Activated T-helper 17 cell treated with anti-CD3 and anti-CD28 coated beads, Interleukin-2, amount 50 U/mL, for 72 hours (primary cell): Measurements from ENCODE around the gene AHSA1. TPM values are rescaled to one million over a fixed set of nuclear protein-coding genes. Genes with fewer than 3 reads are reported as not detected.
A peak's percentile ranks its signal among the peaks of the same experiment; 100 is the strongest.

ENCODE experiments used
- ATAC-seq: fragments of 150-1000 bp; cut with Tn5 transposase; replicated peaks from 2 replicates; pipeline ENCODE4 v1.10.0; 2021; ENCODE audit warnings: mild to moderate bottlenecking, moderate library complexity
- H3K27ac Mint-ChIP-seq: one replicate; pipeline ENCODE4 v1.8.0; 2022; ENCODE audit warnings: mixed read lengths
- H3K27me3 Mint-ChIP-seq: one replicate; pipeline ENCODE4 v1.8.0; 2022; ENCODE audit warnings: mixed read lengths
- H3K36me3 Mint-ChIP-seq: one replicate; pipeline ENCODE4 v1.8.0; 2022; ENCODE audit warnings: low read depth, mild to moderate bottlenecking, mixed read lengths
- H3K4me1 Mint-ChIP-seq: one replicate; pipeline ENCODE4 v1.8.0; 2022; ENCODE audit warnings: mixed read lengths
- H3K4me3 Mint-ChIP-seq: one replicate; pipeline ENCODE4 v1.8.0; 2022; ENCODE audit warnings: mild to moderate bottlenecking, mixed read lengths
- H3K9me3 Mint-ChIP-seq: one replicate; pipeline ENCODE4 v1.8.0; 2022; ENCODE audit warnings: mixed read lengths
- total RNA-seq, 2 donors: library from RNA; stranded (reverse); gene quantifications; one replicate each; pipeline ENCODE4 v1.2.3, GENCODE V29; 2022

Gene AHSA1
- total RNA-seq, 2 donors from 2014 or later: 143 to 283 TPM

- H3K27me3 Mint-ChIP-seq: no peaks in the 10 kb centered on the region
Observed at GRCh38 chr14:77485901-77486678, 28.2 kb downstream of the AHSA1 start.

GRCh38 chr14:77488558-77488957, 30.7 kb downstream of the AHSA1 start:
- Mint-ChIP-seq H3K27ac (no peak overlapping the region), H3K4me1 (no peaks in the 10 kb centered on the region), H3K36me3 (no peaks in the 10 kb centered on the region), H3K4me3 (no peak overlapping the region), H3K9me3 (no peaks in the 10 kb centered on the region), H3K27me3 (no peaks in the 10 kb centered on the region)
- no peak for ATAC-seq

More at GRCh38 chr14:77485901-77486678, 28.2 kb downstream of the AHSA1 start:
- H3K27ac Mint-ChIP-seq: no peak overlapping the region
- no peak overlapping the region for H3K4me3 Mint-ChIP-seq
- no peaks in the 10 kb centered on the region for H3K36me3 Mint-ChIP-seq
- ATAC-seq: no peak
- no peaks in the 10 kb centered on the region for H3K9me3 Mint-ChIP-seq
- H3K4me1 Mint-ChIP-seq: no peaks in the 10 kb centered on the region

- no peaks in the 10 kb centered on the region for H3K27me3 Mint-ChIP-seq
- ATAC-seq: no peak
- H3K27ac Mint-ChIP-seq: no peak overlapping the region
- H3K4me3 Mint-ChIP-seq: no peak overlapping the region
- no peaks in the 10 kb centered on the region for H3K4me1 Mint-ChIP-seq
- H3K9me3 Mint-ChIP-seq: no peaks in the 10 kb centered on the region
- no peaks in the 10 kb centered on the region for H3K36me3 Mint-ChIP-seq
Observed at GRCh38 chr14:77489041-77489440, 31.1 kb downstream of the AHSA1 start.

GRCh38 chr14:77490347-77490986, 32.6 kb downstream of the AHSA1 start:
- Mint-ChIP-seq H3K27ac (no peak overlapping the region), H3K36me3 (no peaks in the 10 kb centered on the region), H3K9me3 (no peaks in the 10 kb centered on the region), H3K27me3 (peaks cover 4% of the 10 kb centered on the region), H3K4me1 (no peaks in the 10 kb centered on the region), H3K4me3 (no peak overlapping the region)
- ATAC-seq: no peak

- Mint-ChIP-seq H3K27me3 (peaks cover 8% of the 10 kb centered on the region), H3K36me3 (no peaks in the 10 kb centered on the region), H3K9me3 (no peaks in the 10 kb centered on the region), H3K4me1 (no peaks in the 10 kb centered on the region), H3K4me3 (no peak overlapping the region), H3K27ac (no peak overlapping the region)
- no peak for ATAC-seq
Observed at GRCh38 chr14:77491056-77491455, 33.2 kb downstream of the AHSA1 start.

GRCh38 chr14:77495334-77495733, 37.4 kb downstream of the AHSA1 start:
- H3K4me1 Mint-ChIP-seq: no peaks in the 10 kb centered on the region
- H3K27ac Mint-ChIP-seq: no peak overlapping the region
- H3K4me3 Mint-ChIP-seq: no peak overlapping the region
- H3K36me3 Mint-ChIP-seq: no peaks in the 10 kb centered on the region
- no peak for ATAC-seq
- no peaks in the 10 kb centered on the region for H3K9me3 Mint-ChIP-seq
- H3K27me3 Mint-ChIP-seq: peaks cover 24% of the 10 kb centered on the region

- Mint-ChIP-seq H3K9me3 (no peaks in the 10 kb centered on the region), H3K27me3 (peaks cover 26% of the 10 kb centered on the region)
Observed at GRCh38 chr14:77498120-77498979, 40.5 kb downstream of the AHSA1 start, which contains the start of gene ISM2. TSS of gene ISM2 (minus strand) at chr14:77498816. CDS start at chr14:77498793, 23 bp downstream.

GRCh38 chr14:77498984-77499527, 41.2 kb downstream of the AHSA1 start:
- no peak overlapping the region for H3K27ac Mint-ChIP-seq
- H3K9me3 Mint-ChIP-seq: no peaks in the 10 kb centered on the region
- H3K4me3 Mint-ChIP-seq: peak overlapping the region; percentile 22
- peaks cover 26% of the 10 kb centered on the region for H3K27me3 Mint-ChIP-seq
- no peaks in the 10 kb centered on the region for H3K4me1 Mint-ChIP-seq
- no peaks in the 10 kb centered on the region for H3K36me3 Mint-ChIP-seq
- ATAC-seq: peak; percentile 28

More at GRCh38 chr14:77498120-77498979, 40.5 kb downstream of the AHSA1 start, which contains the start of gene ISM2:
- no peaks in the 10 kb centered on the region for H3K4me1 Mint-ChIP-seq
- ATAC-seq: peak; percentile 78
- H3K36me3 Mint-ChIP-seq: no peaks in the 10 kb centered on the region
- H3K27ac Mint-ChIP-seq: no peak within 1 kb of the TSS
- peak within 1 kb of the TSS; percentile 57 for H3K4me3 Mint-ChIP-seq

- ATAC-seq: no peak
- H3K4me3 Mint-ChIP-seq: no peak overlapping the region
- H3K9me3 Mint-ChIP-seq: no peaks in the 10 kb centered on the region
- H3K36me3 Mint-ChIP-seq: peaks cover 19% of the 10 kb centered on the region
- H3K4me1 Mint-ChIP-seq: no peaks in the 10 kb centered on the region
- peaks cover 18% of the 10 kb centered on the region for H3K27me3 Mint-ChIP-seq
- no peak overlapping the region for H3K27ac Mint-ChIP-seq
Observed at GRCh38 chr14:77502109-77502782, 44.4 kb downstream of the AHSA1 start.

GRCh38 chr14:77503138-77503537, 45.2 kb downstream of the AHSA1 start:
- Mint-ChIP-seq H3K27ac (no peak overlapping the region), H3K27me3 (peaks cover 10% of the 10 kb centered on the region), H3K36me3 (peaks cover 28% of the 10 kb centered on the region), H3K4me1 (no peaks in the 10 kb centered on the region), H3K9me3 (no peaks in the 10 kb centered on the region), H3K4me3 (no peak overlapping the region)
- ATAC-seq: no peak

- H3K4me1 Mint-ChIP-seq: no peaks in the 10 kb centered on the region
Observed at GRCh38 chr14:77505031-77505430, 47.1 kb downstream of the AHSA1 start.

GRCh38 chr14:77507762-77508161, 49.9 kb downstream of the AHSA1 start:
- Mint-ChIP-seq H3K9me3 (no peaks in the 10 kb centered on the region), H3K4me1 (no peaks in the 10 kb centered on the region), H3K27ac (no peak overlapping the region), H3K4me3 (no peak overlapping the region), H3K27me3 (no peaks in the 10 kb centered on the region), H3K36me3 (peaks cover 72% of the 10 kb centered on the region)
- no peak for ATAC-seq

More at GRCh38 chr14:77505031-77505430, 47.1 kb downstream of the AHSA1 start:
- ATAC-seq: no peak
- Mint-ChIP-seq H3K36me3 (peaks cover 44% of the 10 kb centered on the region), H3K4me3 (no peak overlapping the region), H3K27ac (no peak overlapping the region), H3K27me3 (peaks cover 5% of the 10 kb centered on the region), H3K9me3 (no peaks in the 10 kb centered on the region)

- no peak overlapping the region for H3K27ac Mint-ChIP-seq
- no peaks in the 10 kb centered on the region for H3K9me3 Mint-ChIP-seq
- H3K4me1 Mint-ChIP-seq: no peaks in the 10 kb centered on the region
- H3K4me3 Mint-ChIP-seq: no peak overlapping the region
- H3K36me3 Mint-ChIP-seq: peaks cover 75% of the 10 kb centered on the region
- no peak for ATAC-seq
- H3K27me3 Mint-ChIP-seq: no peaks in the 10 kb centered on the region
Observed at GRCh38 chr14:77508249-77508648, 50.4 kb downstream of the AHSA1 start.

- no peak overlapping the region for H3K4me3 Mint-ChIP-seq
- no peak overlapping the region for H3K27ac Mint-ChIP-seq
- H3K36me3 Mint-ChIP-seq: peaks cover 81% of the 10 kb centered on the region
- no peak for ATAC-seq
- H3K27me3 Mint-ChIP-seq: no peaks in the 10 kb centered on the region
- H3K4me1 Mint-ChIP-seq: no peaks in the 10 kb centered on the region
- no peaks in the 10 kb centered on the region for H3K9me3 Mint-ChIP-seq
Observed at GRCh38 chr14:77508876-77509275, 51.0 kb downstream of the AHSA1 start.
